Frontal cortex (tissue), 4 donors: ENCODE results near the gene SLC38A7. TPM values are rescaled to one million over a fixed set of nuclear protein-coding genes. Genes with fewer than 3 reads are reported as not detected.
A peak's percentile ranks its signal among the peaks of the same experiment; 100 is the strongest.
"Not testable (repeated sequence)": the region's sequence is repeated elsewhere in the genome, so short reads cannot be mapped to it uniquely, and the experiment has no call there.

Experiments
- DNase-seq, 2 donors: peaks; one replicate each; pipeline ENCODE4 v3.0.0; 2012; ENCODE audit warnings: low spot score in 2 of 2
- FAIRE-seq: peaks from 2 replicates; lab custom pipeline; 2012; peaks lifted over from hg19 to GRCh38; lab: Jason Lieb, UNC
- total RNA-seq: library from RNA; depleted of rRNA; stranded (reverse); fragments of >200 nt; gene quantifications from one replicate; pipeline ENCODE4 v1.2.3, GENCODE V29; 2014
- donor health status: control.
- donor health status: control.
- donor health status: control.

The SLC38A7 gene
- 14.3 TPM for total RNA-seq

- no peak for FAIRE-seq
Observed at GRCh38 chr16:58684354-58685083, at the start of gene SLC38A7. Gene SLC38A7, minus strand, starts transcription at chr16:58684770. Its CDS starts 4,644 bp downstream, at chr16:58680126.

GRCh38 chr16:58733671-58734458, 49.3 kb upstream of the SLC38A7 start, which contains the start of gene GOT2:
Gene GOT2, minus strand, starts transcription at chr16:58734316. Its CDS starts 88 bp downstream, at chr16:58734228.
- FAIRE-seq, result no peak
- DNase-seq, result peak; percentile 74 to 79

More at GRCh38 chr16:58684354-58685083, at the start of gene SLC38A7:
- DNase-seq, result peak; percentile 81 to 93

- DNase-seq, result no peak
- FAIRE-seq, result no peak
Observed at GRCh38 chr16:58733248-58733670, 48.7 kb upstream of the SLC38A7 start.

GRCh38 chr16:58732545-58733247, 48.1 kb upstream of the SLC38A7 start:
- DNase-seq, result no peak

GRCh38 chr16:58730724-58731370, 46.3 kb upstream of the SLC38A7 start:
- FAIRE-seq (no peak), DNase-seq (no peak)

More at GRCh38 chr16:58732545-58733247, 48.1 kb upstream of the SLC38A7 start:
- FAIRE-seq, result no peak

- FAIRE-seq (no peak), DNase-seq (no peak)
Observed at GRCh38 chr16:58727796-58728568, 43.4 kb upstream of the SLC38A7 start.

GRCh38 chr16:58727028-58727781, 42.6 kb upstream of the SLC38A7 start:
- DNase-seq, result no peak
- FAIRE-seq, result no peak

- FAIRE-seq (no peak), DNase-seq (no peak)
Observed at GRCh38 chr16:58723109-58723508, 38.5 kb upstream of the SLC38A7 start.

GRCh38 chr16:58717994-58718393, 33.4 kb upstream of the SLC38A7 start:
- no peak for DNase-seq
- FAIRE-seq, result no peak

- no peak for FAIRE-seq
Observed at GRCh38 chr16:58716468-58716867, 31.9 kb upstream of the SLC38A7 start.

GRCh38 chr16:58713742-58714141, 29.2 kb upstream of the SLC38A7 start:
- no peak for FAIRE-seq
- DNase-seq, result no peak

More at GRCh38 chr16:58716468-58716867, 31.9 kb upstream of the SLC38A7 start:
- no peak for DNase-seq

- DNase-seq (no peak), FAIRE-seq (no peak)
Observed at GRCh38 chr16:58709333-58709732, 24.8 kb upstream of the SLC38A7 start.

GRCh38 chr16:58699151-58699550, 14.6 kb upstream of the SLC38A7 start:
- FAIRE-seq (no peak), DNase-seq (no peak)

- FAIRE-seq (no peak), DNase-seq (no peak)
Observed at GRCh38 chr16:58695368-58695767, 10.8 kb upstream of the SLC38A7 start.

GRCh38 chr16:58692450-58692849, 7.9 kb upstream of the SLC38A7 start:
- no peak for FAIRE-seq
- no peak for DNase-seq

GRCh38 chr16:58686985-58687706, 2.6 kb upstream of the SLC38A7 start:
- FAIRE-seq, DNase-seq: not testable (repeated sequence)

- no peak for DNase-seq
- no peak for FAIRE-seq
Observed at GRCh38 chr16:58685084-58685449, 497 bp upstream of the SLC38A7 start.

GRCh38 chr16:58684001-58684353, 593 bp downstream of the SLC38A7 start:
- FAIRE-seq (no peak), DNase-seq (no peak)
